Right cardiac atrium (tissue), 5 donors: ENCODE data around the gene TMEM164. TPM values are rescaled to one million over a fixed set of nuclear protein-coding genes. Genes with fewer than 3 reads are reported as not detected.
"Not testable (repeated sequence)": the region's sequence is repeated elsewhere in the genome, so short reads cannot be mapped to it uniquely, and the experiment has no call there.

Experiments used
- ATAC-seq, 2 donors: fragments of 200-7000 bp; cut with Tn5 transposase; one replicate each; pipeline versions ENCODE4 v1.8.0 to v1.9.1; 2020; ENCODE audit warnings: moderate library complexity in 2 of 2, mild to moderate bottlenecking in 1 of 2
- DNase-seq, 3 donors: peaks; one replicate each; pipeline ENCODE4 v3.0.0-alpha.2; 2020
- H3K27ac ChIP-seq: one replicate; pipeline ENCODE4 v1.5.1; 2013; ENCODE audit warnings: mild to moderate bottlenecking, low read length, control low read depth, moderate library complexity
- H3K27me3 ChIP-seq: one replicate; pipeline ENCODE4 v1.6.1; 2013; ENCODE audit not compliant: control insufficient read depth, insufficient read depth
- H3K4me1 ChIP-seq: one replicate; pipeline ENCODE4 v1.6.1; 2013; ENCODE audit warnings: low read length; ENCODE audit not compliant: control insufficient read depth, insufficient read depth
- H3K4me3 ChIP-seq: one replicate; pipeline ENCODE4 v1.5.1; 2013; ENCODE audit warnings: low read length, control low read depth
- H3K9me3 ChIP-seq: one replicate; pipeline ENCODE4 v1.6.1; 2013; ENCODE audit warnings: low read length; ENCODE audit not compliant: control insufficient read depth
- WGBS: extraction: QIAGEN DNeasy Blood & Tissue Kit; methylation state at CpG from one replicate; pipeline ENCODE4 v1.1.7; 2013; 5-methylcytosine and 5-hydroxymethylcytosine counted together
- intact Hi-C, 4 donors: fragments of 100-400 bp; cut with DNase I; formaldehyde crosslinking; loops; one replicate each; pipeline versions ENCODE4 v1.11.0 to v1.14.0; 2022 to 2023
- polyA plus RNA-seq: library from polyadenylated mRNA; stranded (reverse); fragments of 200-250 nt; gene quantifications from one replicate; pipeline ENCODE4 v1.2.3, GENCODE V29; 2013
- total RNA-seq, 4 donors: library from RNA; stranded (reverse); fragmentation: NEBNext Ultra II Directional; extraction: Animal tissue kit (Norgen Biotek cat#: 25700); gene quantifications; one replicate each; pipeline ENCODE4 v1.2.1, GENCODE V29; 2021
- donor health status: healthy with polysubstance abuse.
- donor health status: DM: no; HTN: yes; CAD: no.
- donor health status: DM: no; HTN: no; CAD: no.
- donor health status: DM: no; HTN: yes; CAD: no; lungs with severe emphysema.
- donor health status: DM: yes; HTN: yes; CAD: no.

The TMEM164 gene
- total and polyA plus RNA-seq, 5 donors = 17.6 to 37.5 (median 31.5) TPM

GRCh38 chrX:109985210-109985609, 17.7 kb upstream of the TMEM164 start:
- H3K27ac ChIP-seq, ATAC-seq, H3K4me3 ChIP-seq, H3K27me3 ChIP-seq, H3K4me1 ChIP-seq, DNase-seq, intact Hi-C loops, H3K9me3 ChIP-seq: not testable (repeated sequence)
- 94% methylated on average over 4 of the region's 4 CpGs for WGBS

- no peak overlapping the region for H3K27ac ChIP-seq
- WGBS = 26% methylated on average over 2 of the region's 2 CpGs
- no peaks in the 10 kb centered on the region for H3K4me1 ChIP-seq
- H3K27me3 ChIP-seq = no peaks in the 10 kb centered on the region
- no peaks in the 10 kb centered on the region for H3K9me3 ChIP-seq
- peak; percentile 77 to 88 for ATAC-seq
- intact Hi-C loops = no loop called here
- no peak for DNase-seq
- H3K4me3 ChIP-seq = no peak overlapping the region
Observed at GRCh38 chrX:109987884-109988283, 15.0 kb upstream of the TMEM164 start.

- ATAC-seq = no peak
- no peak overlapping the region for H3K4me3 ChIP-seq
- WGBS = 70% methylated on average over 3 of the region's 3 CpGs
- DNase-seq = no peak
- no peaks in the 10 kb centered on the region for H3K9me3 ChIP-seq
- no peaks in the 10 kb centered on the region for H3K4me1 ChIP-seq
- intact Hi-C loops = no loop called here
- H3K27ac ChIP-seq = no peak overlapping the region
- H3K27me3 ChIP-seq = no peaks in the 10 kb centered on the region
Observed at GRCh38 chrX:109990582-109991276, 12.2 kb upstream of the TMEM164 start.

- no peak for ATAC-seq
Observed at GRCh38 chrX:109992203-109992602, 10.7 kb upstream of the TMEM164 start.

GRCh38 chrX:109995155-109995554, 7.8 kb upstream of the TMEM164 start:
- H3K4me3 ChIP-seq = no peak overlapping the region
- H3K4me1 ChIP-seq = peaks cover 1% of the 10 kb centered on the region
- H3K9me3 ChIP-seq = no peaks in the 10 kb centered on the region
- ATAC-seq (no peak), DNase-seq (no peak)
- H3K27me3 ChIP-seq = no peaks in the 10 kb centered on the region
- WGBS = 87% methylated on average over 2 of the region's 2 CpGs
- intact Hi-C loops = no loop called here
- no peak overlapping the region for H3K27ac ChIP-seq

More at GRCh38 chrX:109992203-109992602, 10.7 kb upstream of the TMEM164 start:
- Histone ChIP-seq H3K4me1 (no peaks in the 10 kb centered on the region), H3K4me3 (no peak overlapping the region), H3K27me3 (no peaks in the 10 kb centered on the region), H3K9me3 (no peaks in the 10 kb centered on the region), H3K27ac (no peak overlapping the region)
- intact Hi-C loops = no loop called here
- WGBS = 52% methylated on average over 1 of the region's 1 CpG
- no peak for DNase-seq

GRCh38 chrX:109997786-109998452, 5.0 kb upstream of the TMEM164 start:
- intact Hi-C loops = no loop called here
- ATAC-seq = no peak

GRCh38 chrX:110000000-110000399, 2.9 kb upstream of the TMEM164 start:
- H3K27ac ChIP-seq = no peak overlapping the region
- intact Hi-C loops = no loop called here
- no peaks in the 10 kb centered on the region for H3K9me3 ChIP-seq
- H3K4me3 ChIP-seq = no peak overlapping the region
- no peaks in the 10 kb centered on the region for H3K27me3 ChIP-seq
- DNase-seq = no peak
- no peak for ATAC-seq
- peaks cover 3% of the 10 kb centered on the region for H3K4me1 ChIP-seq
- WGBS = 96% methylated on average over 5 of the region's 5 CpGs

More at GRCh38 chrX:109997786-109998452, 5.0 kb upstream of the TMEM164 start:
- Histone ChIP-seq H3K27me3 (no peaks in the 10 kb centered on the region), H3K27ac (no peak overlapping the region), H3K4me1 (peaks cover 1% of the 10 kb centered on the region), H3K4me3 (no peak overlapping the region), H3K9me3 (no peaks in the 10 kb centered on the region)
- WGBS = 58% methylated on average over 6 of the region's 6 CpGs
- no peak for DNase-seq

GRCh38 chrX:110000847-110001713, 1.8 kb upstream of the TMEM164 start:
- H3K4me1 ChIP-seq = peaks cover 7% of the 10 kb centered on the region
- no peaks in the 10 kb centered on the region for H3K9me3 ChIP-seq
- no peak for DNase-seq
- ATAC-seq = no peak
- H3K27ac ChIP-seq = no peak overlapping the region
- intact Hi-C loops = no loop called here
- no peaks in the 10 kb centered on the region for H3K27me3 ChIP-seq
- H3K4me3 ChIP-seq = no peak overlapping the region
- WGBS = 80% methylated on average over 16 of the region's 16 CpGs

GRCh38 chrX:110001740-110002299, 1.1 kb upstream of the TMEM164 start:
- 8% methylated on average over 13 of the region's 13 CpGs for WGBS
- Histone ChIP-seq H3K27me3 (no peaks in the 10 kb centered on the region), H3K4me3 (peak overlapping the region; percentile 95), H3K27ac (peak overlapping the region; percentile 61), H3K9me3 (no peaks in the 10 kb centered on the region), H3K4me1 (peaks cover 7% of the 10 kb centered on the region)
- ATAC-seq = no peak
- DNase-seq = no peak
- intact Hi-C loops = no loop called here

GRCh38 chrX:110003167-110004156, 548 bp downstream of the TMEM164 start:
- peak; percentile 27 to 63 (median 61) for DNase-seq
- WGBS = 16% methylated on average over 46 of the region's 46 CpGs
- no peaks in the 10 kb centered on the region for H3K27me3 ChIP-seq
- intact Hi-C loops = no loop called here
- H3K27ac ChIP-seq = peak overlapping the region; percentile 79
- H3K4me3 ChIP-seq = peak overlapping the region; percentile 95
- peaks cover 6% of the 10 kb centered on the region for H3K4me1 ChIP-seq
- no peaks in the 10 kb centered on the region for H3K9me3 ChIP-seq
- ATAC-seq = peak; percentile 7 to 19
